Measurements from ENCODE around the gene JADE2. TPM values are rescaled to one million over a fixed set of nuclear protein-coding genes. Genes with fewer than 3 reads are reported as not detected.

JADE2 gene
- total RNA-seq, 2 donors from 2014 or later: 37.5 to 47.6 TPM

GRCh38 chr5:134559672-134560071, 34.2 kb downstream of the JADE2 start:
- H3K36me3 ChIP-seq: peaks cover 58% of the 10 kb centered on the region

GRCh38 chr5:134560698-134561097, 35.2 kb downstream of the JADE2 start:
- no peak for TF ChIP-seq CTCF (IDR thresholded peaks at IDR 0.05)
- H3K27me3 ChIP-seq: no peaks in the 10 kb centered on the region
- H3K36me3 ChIP-seq: peaks cover 65% of the 10 kb centered on the region
- no peaks in the 10 kb centered on the region for H3K9me3 ChIP-seq
- H3K4me1 ChIP-seq: peaks cover 0 to 26% of the 10 kb centered on the region in 2 donors
- DNase-seq (ENCODE audit: low spot score): no peak
- H3K4me3 ChIP-seq: no peak overlapping the region
- no peak overlapping the region for H3K27ac ChIP-seq

More at GRCh38 chr5:134559672-134560071, 34.2 kb downstream of the JADE2 start:
- Histone ChIP-seq H3K4me1 (peaks cover 0 to 37% of the 10 kb centered on the region in 2 donors), H3K27ac (peak overlapping the region in 1 of 2 donors; percentile 45), H3K4me3 (no peak overlapping the region), H3K9me3 (no peaks in the 10 kb centered on the region), H3K27me3 (no peaks in the 10 kb centered on the region)
- TF ChIP-seq CTCF (IDR thresholded peaks at IDR 0.05): no peak
- DNase-seq (ENCODE audit: low spot score): no peak

GRCh38 chr5:134561871-134562296, 36.4 kb downstream of the JADE2 start:
- peak in 1 of 2 donors; percentile 55 for TF ChIP-seq CTCF (IDR thresholded peaks at IDR 0.05)
- no peaks in the 10 kb centered on the region for H3K9me3 ChIP-seq
- no peak for DNase-seq (ENCODE audit: low spot score)
- peak overlapping the region in 1 of 2 donors; percentile 27 for H3K27ac ChIP-seq
- no peaks in the 10 kb centered on the region for H3K27me3 ChIP-seq
- H3K36me3 ChIP-seq: peaks cover 76% of the 10 kb centered on the region
- H3K4me3 ChIP-seq: no peak overlapping the region
- H3K4me1 ChIP-seq: peaks cover 0 to 22% of the 10 kb centered on the region in 2 donors

GRCh38 chr5:134563221-134563620, 37.8 kb downstream of the JADE2 start:
- H3K4me3 ChIP-seq: no peak overlapping the region
- no peak for TF ChIP-seq CTCF (IDR thresholded peaks at IDR 0.05)
- peaks cover 89% of the 10 kb centered on the region for H3K36me3 ChIP-seq
- no peak overlapping the region for H3K27ac ChIP-seq
- H3K9me3 ChIP-seq: no peaks in the 10 kb centered on the region
- peaks cover 0 to 36% of the 10 kb centered on the region in 2 donors for H3K4me1 ChIP-seq
- no peaks in the 10 kb centered on the region for H3K27me3 ChIP-seq
- no peak for DNase-seq (ENCODE audit: low spot score)

GRCh38 chr5:134563962-134564361, 38.5 kb downstream of the JADE2 start:
- Histone ChIP-seq H3K9me3 (no peaks in the 10 kb centered on the region), H3K36me3 (peaks cover 89% of the 10 kb centered on the region), H3K27me3 (no peaks in the 10 kb centered on the region), H3K4me1 (peaks cover 0 to 43% of the 10 kb centered on the region in 2 donors), H3K4me3 (no peak overlapping the region), H3K27ac (no peak overlapping the region)
- no peak for DNase-seq (ENCODE audit: low spot score)
- no peak for TF ChIP-seq CTCF (IDR thresholded peaks at IDR 0.05)

GRCh38 chr5:134564396-134564795, 38.9 kb downstream of the JADE2 start:
- Histone ChIP-seq H3K9me3 (no peaks in the 10 kb centered on the region), H3K27me3 (no peaks in the 10 kb centered on the region), H3K36me3 (peaks cover 85% of the 10 kb centered on the region), H3K27ac (no peak overlapping the region), H3K4me1 (peaks cover 0 to 46% of the 10 kb centered on the region in 2 donors), H3K4me3 (no peak overlapping the region)
- DNase-seq (ENCODE audit: low spot score): no peak
- TF ChIP-seq CTCF (IDR thresholded peaks at IDR 0.05): no peak
